Measurements from ENCODE around the gene SFXN3. TPM values are rescaled to one million over a fixed set of nuclear protein-coding genes. Genes with fewer than 3 reads are reported as not detected.

The SFXN3 gene
- total and polyA plus RNA-seq, 2 donors = 29.9 to 34.7 TPM

DNA sequence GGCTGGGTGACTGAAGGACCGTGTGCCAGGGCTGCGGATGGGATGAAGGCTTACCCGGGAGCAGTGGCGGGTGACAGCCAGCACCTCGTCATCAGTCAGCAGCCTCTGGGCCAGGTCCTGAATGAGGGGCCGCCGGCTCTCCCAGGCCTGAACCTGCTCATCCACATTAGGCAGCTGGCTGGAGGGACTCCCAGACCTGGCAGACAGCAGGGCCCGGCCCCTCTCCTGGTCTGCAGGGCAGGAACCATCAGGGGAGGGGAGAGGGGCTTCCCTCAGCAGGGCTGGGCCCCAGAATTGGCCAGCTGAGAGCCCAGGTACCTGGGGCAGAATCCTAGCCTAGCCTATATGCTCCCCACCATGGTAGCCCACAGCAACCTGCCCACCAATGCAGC is 15.5 kb upstream of the SFXN3 start:
- Histone ChIP-seq H3K36me3 (ENCODE audit: insufficient read depth) (no peaks in the 10 kb centered on the region), H3K4me3 (ENCODE audit: low read depth, low read length) (no peak overlapping the region), H3K4me1 (ENCODE audit: insufficient read depth) (no peaks in the 10 kb centered on the region), H3K27ac (ENCODE audit: low read depth) (no peak overlapping the region)
- DNase-seq (ENCODE audit: extremely low spot score) = no peak
- 78% methylated on average over 8 of the region's 8 CpGs for WGBS

DNA sequence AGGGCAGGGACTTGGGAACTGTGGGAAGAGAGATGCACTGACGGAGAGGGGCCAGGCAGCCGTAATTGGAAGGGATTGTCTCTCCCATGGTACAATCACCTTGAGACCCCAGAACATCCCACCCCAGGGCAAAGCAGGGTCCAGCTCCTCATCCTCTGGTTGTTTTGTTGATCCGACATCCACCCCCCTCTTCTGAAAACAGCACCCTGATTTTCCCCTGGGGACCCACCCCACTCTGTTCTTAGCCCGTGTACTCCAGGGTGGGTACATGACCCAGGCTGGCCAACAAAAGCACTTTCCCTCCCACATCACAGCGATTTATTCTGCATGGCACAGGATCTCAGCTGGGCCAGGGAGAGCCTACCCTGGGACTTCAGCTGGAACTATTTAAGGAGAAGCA is 14.2 kb upstream of the SFXN3 start:
- Histone ChIP-seq H3K4me3 (ENCODE audit: low read depth, low read length) (no peak overlapping the region), H3K27ac (ENCODE audit: low read depth) (no peak overlapping the region), H3K4me1 (ENCODE audit: insufficient read depth) (no peaks in the 10 kb centered on the region), H3K36me3 (ENCODE audit: insufficient read depth) (no peaks in the 10 kb centered on the region)
- WGBS = 65% methylated on average over 5 of the region's 5 CpGs
- no peak for DNase-seq (ENCODE audit: extremely low spot score)

DNA sequence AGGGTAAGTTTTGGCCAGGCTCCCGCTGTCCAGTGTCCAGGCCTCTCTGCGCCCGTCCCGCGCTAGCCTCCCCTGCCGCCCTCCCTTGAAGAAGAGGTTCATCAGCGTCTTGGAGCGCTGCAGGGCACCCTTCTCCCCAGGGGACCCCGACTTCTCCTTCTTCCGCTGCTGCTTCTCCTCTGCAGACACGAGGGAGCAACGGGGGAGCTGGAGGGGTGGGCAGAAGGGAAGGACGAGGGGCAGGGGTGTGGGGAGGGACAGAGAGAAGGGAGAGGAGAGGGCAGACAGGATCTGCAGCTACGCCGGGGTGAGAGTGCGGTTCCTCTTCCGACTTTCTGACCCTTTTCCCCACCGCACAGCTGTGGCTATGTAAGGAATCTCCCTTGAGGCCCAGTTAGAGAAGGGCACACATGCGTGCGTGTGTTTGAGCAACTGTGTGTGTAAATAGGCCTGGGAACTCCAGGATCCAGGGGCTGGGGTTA is 12.9 kb upstream of the SFXN3 start:
- Histone ChIP-seq H3K36me3 (ENCODE audit: insufficient read depth) (no peaks in the 10 kb centered on the region), H3K4me1 (ENCODE audit: insufficient read depth) (no peaks in the 10 kb centered on the region), H3K4me3 (ENCODE audit: low read depth, low read length) (no peak overlapping the region), H3K27ac (ENCODE audit: low read depth) (no peak overlapping the region)
- no peak for DNase-seq (ENCODE audit: extremely low spot score)
- WGBS = 59% methylated on average over 20 of the region's 20 CpGs

DNA sequence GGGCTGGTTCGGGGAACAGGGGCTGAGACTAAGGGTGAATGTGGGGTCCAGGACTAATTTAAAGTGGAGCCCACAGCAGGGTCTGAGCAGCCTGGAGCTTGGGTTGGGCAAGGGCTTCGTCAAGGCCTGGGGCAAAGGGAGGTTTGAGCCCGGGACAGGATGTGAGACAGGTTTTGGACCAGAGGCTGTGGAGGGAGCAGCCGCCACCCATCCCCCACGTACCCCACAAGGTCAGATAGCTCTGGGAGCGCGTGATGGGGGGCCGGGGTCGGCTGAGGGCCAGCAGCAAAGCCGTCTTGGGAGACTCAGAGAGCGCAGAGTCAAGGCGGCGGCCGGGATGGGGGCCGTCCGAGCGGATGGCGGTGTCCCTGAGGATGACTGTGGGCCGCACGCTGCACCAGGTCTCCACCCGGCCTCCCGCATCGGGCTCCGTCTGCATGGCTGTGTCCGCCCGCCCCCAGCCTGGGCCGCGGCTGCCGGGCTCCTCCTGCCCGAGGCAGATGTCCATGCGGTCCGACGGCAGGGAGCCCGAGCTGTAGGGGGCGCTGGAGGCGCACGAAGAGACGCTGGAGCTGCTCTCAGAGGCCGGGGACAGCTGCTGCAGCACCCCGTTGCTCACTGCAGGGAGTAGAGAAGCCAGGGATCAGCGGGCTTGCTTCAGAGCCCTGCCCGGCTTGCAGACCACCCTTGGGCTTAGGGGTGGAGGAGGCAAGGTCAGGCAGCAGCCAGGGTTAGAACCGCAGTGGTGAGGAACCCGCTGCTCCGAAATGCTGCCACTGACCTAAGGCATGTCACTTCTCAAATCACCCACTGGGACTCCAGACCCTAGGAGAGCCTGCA is 12.2 kb upstream of the SFXN3 start:
- Histone ChIP-seq H3K36me3 (ENCODE audit: insufficient read depth) (no peaks in the 10 kb centered on the region), H3K27ac (ENCODE audit: low read depth) (no peak overlapping the region), H3K4me1 (ENCODE audit: insufficient read depth) (no peaks in the 10 kb centered on the region), H3K4me3 (ENCODE audit: low read depth, low read length) (no peak overlapping the region)
- WGBS = 19% methylated on average over 45 of the region's 45 CpGs
- no peak for DNase-seq (ENCODE audit: extremely low spot score)

DNA sequence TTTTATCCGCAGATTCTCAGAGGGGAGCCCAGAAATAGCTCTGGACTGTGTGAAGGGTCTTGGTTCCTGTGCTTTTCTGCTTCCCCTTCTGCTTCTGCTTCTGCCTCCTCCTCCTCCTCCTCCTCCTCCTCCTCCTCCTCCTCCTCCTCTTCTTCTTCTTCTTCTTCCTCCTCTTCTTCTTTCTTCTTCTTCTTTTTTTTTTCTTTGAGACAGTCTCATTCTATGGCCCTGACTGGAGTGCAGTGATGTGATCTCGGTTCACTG is 11.7 kb upstream of the SFXN3 start:
- Histone ChIP-seq H3K4me3 (ENCODE audit: low read depth, low read length) (no peak overlapping the region), H3K4me1 (ENCODE audit: insufficient read depth) (no peaks in the 10 kb centered on the region), H3K36me3 (ENCODE audit: insufficient read depth) (no peaks in the 10 kb centered on the region), H3K27ac (ENCODE audit: low read depth) (no peak overlapping the region)
- no peak for DNase-seq (ENCODE audit: extremely low spot score)
- WGBS = 65% methylated on average over 2 of the region's 2 CpGs

DNA sequence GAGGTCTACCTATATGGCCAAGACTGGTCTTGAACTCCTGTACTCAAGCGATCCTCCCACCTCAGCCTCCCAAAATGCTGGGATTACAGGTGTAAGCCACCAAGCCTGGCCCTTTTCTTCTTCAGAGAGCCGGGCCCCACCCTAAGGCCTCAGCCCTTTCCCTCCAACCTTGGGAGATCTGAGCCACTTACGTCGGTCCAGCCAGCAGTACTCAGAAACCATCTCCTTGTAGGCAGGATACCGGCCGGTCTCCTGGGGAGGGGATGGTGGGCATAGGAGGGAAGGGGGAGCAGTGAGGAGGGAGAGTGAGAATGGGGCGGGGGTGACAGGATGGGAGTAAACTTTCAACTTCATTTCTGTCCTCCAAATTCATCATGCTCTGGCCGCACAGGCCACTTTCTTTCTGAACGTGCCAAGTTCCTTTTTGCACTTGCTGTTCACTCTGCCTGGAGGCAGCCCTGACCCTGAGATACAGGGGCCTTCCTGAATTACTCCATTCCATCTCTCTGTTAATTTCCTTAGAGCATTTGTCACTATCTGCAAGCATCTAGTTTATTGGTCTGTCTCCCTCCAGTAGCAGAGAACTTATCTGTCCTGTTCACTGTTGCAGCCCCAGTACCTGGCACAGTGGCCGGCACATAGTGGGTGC is 10.5 kb upstream of the SFXN3 start:
- Histone ChIP-seq H3K4me3 (ENCODE audit: low read depth, low read length) (no peak overlapping the region), H3K36me3 (ENCODE audit: insufficient read depth) (no peaks in the 10 kb centered on the region), H3K27ac (ENCODE audit: low read depth) (no peak overlapping the region), H3K4me1 (ENCODE audit: insufficient read depth) (no peaks in the 10 kb centered on the region)
- 81% methylated on average over 10 of the region's 10 CpGs for WGBS
- DNase-seq (ENCODE audit: extremely low spot score) = no peak

DNA sequence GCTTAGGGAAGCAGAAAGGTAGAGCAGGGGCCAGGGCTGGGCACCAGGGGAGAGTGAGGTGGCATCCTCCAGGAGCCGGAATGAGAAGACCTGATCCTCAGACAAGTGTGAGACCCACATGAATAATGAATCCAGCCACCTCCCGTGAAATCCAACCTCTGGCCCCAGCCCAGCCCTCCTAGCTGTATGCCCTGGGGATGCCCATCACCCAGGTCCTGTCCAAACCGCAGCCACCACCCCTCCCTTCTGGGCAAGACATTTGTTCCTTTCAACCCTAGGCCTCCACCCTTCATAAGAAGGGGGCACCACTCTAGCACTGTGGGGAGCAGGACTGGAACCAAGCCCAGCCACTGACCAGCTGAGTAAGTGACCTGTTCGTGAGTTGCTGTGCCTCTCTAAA is 9.8 kb upstream of the SFXN3 start:
- H3K36me3 ChIP-seq (ENCODE audit: insufficient read depth) = no peaks in the 10 kb centered on the region

DNA sequence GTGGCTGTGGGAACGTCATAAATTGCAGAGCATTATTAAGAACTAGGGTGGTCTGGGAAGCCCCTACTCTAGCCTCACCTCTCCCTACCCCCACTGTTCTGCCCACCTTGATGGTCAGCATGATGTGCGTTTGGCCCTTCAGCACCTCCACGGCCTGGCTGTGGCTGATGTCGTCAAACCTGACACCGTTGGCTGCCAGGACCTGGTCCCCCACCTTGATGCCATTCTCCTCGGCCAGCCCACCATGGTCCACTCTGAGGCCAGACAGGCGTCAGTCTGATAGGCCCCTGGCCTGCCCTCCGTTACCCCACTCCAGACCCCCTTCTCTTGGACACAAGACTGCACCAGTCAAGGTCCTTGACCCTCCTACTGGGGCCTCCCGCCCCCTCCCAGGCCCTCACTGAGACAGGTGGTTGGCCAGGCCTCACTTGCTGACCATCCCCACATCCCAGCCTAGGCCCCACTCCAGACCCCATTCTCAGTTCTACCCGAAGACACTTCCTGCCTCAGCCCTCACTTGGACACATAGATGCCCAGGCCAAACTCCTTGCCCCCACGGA is 9.3 kb upstream of the SFXN3 start:
- no peak for DNase-seq (ENCODE audit: extremely low spot score)
- Histone ChIP-seq H3K4me3 (ENCODE audit: low read depth, low read length) (no peak overlapping the region), H3K4me1 (ENCODE audit: insufficient read depth) (no peaks in the 10 kb centered on the region), H3K36me3 (ENCODE audit: insufficient read depth) (no peaks in the 10 kb centered on the region), H3K27ac (ENCODE audit: low read depth) (no peak overlapping the region)
- 84% methylated on average over 11 of the region's 11 CpGs for WGBS

More for the DNA sequence above, 9.8 kb upstream of the SFXN3 start:
- no peak for DNase-seq (ENCODE audit: extremely low spot score)
- Histone ChIP-seq H3K4me3 (ENCODE audit: low read depth, low read length) (no peak overlapping the region), H3K27ac (ENCODE audit: low read depth) (no peak overlapping the region), H3K4me1 (ENCODE audit: insufficient read depth) (no peaks in the 10 kb centered on the region)
- WGBS = 86% methylated on average over 4 of the region's 4 CpGs

DNA sequence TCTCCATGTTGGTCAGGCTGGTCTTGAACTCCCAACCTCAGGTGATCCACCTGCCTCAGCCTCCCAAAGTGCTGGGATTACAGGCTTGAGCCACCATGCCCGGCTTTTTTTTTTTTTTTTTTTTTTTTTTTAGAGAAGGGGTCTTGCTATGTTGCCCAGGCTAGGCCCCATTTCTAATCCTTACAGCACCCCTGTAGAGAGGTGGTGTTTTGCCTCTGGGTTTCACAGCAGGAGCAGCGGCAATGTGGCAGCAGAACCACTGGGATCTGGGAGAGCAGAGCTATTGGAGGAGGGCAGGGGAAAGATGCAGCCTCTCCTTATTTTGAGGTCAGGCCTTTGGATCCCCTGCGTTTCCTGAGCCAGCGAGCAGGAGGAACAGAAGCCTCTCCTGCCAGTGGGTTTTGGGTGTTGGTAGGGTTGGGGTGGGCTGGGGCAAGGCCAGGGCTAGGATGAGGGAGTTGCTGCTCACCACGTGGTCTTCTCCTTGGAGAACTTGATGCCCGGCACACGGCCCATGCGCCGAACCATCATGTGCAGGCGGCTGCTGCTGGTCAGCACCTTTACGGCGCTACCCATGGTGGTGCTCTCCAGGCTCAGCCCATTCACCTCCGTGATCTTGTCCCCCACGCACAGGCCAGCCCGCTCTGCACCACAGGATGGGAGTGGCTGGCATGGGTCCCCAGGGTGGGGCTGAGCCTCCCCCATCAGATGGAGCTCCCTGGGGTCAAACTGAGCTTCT is 7.9 kb upstream of the SFXN3 start:
- Histone ChIP-seq H3K4me1 (ENCODE audit: insufficient read depth) (no peaks in the 10 kb centered on the region), H3K36me3 (ENCODE audit: insufficient read depth) (no peaks in the 10 kb centered on the region), H3K4me3 (ENCODE audit: low read depth, low read length) (no peak overlapping the region), H3K27ac (ENCODE audit: low read depth) (no peak overlapping the region)
- DNase-seq (ENCODE audit: extremely low spot score) = no peak
- 92% methylated on average over 15 of the region's 15 CpGs for WGBS

DNA sequence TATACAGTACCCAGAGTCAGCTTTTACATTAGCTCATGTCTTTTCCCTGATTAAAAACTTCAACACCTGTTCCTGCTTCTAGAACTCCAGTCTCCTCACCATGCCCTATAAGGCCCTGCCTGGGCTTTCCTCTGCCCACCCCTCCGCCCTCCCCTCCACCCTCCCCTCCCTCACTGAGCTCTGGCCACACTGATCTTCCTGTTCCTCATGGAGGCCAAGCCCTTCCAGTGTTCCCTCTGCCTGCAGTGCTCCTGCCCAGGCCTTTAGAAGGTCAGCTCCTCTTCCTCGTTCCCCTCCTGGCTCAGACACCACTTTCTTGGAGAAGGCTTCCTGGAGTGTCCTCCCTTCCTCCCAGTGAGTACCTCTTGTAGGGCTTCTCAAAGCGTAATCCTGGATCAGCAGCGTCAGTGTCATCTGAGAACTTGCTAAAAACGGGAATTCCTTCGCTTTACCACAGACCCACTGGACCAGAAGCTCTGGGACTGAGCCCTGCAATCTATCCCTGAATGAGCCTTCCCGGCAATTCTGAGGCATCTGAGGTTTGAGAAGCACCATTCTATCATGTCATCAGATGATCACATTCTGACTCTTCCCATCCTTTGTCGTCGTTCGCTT is 3.8 kb upstream of the SFXN3 start:
- no peak overlapping the region for H3K4me3 ChIP-seq (ENCODE audit: low read depth, low read length)
- WGBS = 67% methylated on average over 10 of the region's 10 CpGs
- no peak overlapping the region for H3K27ac ChIP-seq (ENCODE audit: low read depth)
- no peak for DNase-seq (ENCODE audit: extremely low spot score)
- H3K36me3 ChIP-seq (ENCODE audit: insufficient read depth) = no peaks in the 10 kb centered on the region
- no peaks in the 10 kb centered on the region for H3K4me1 ChIP-seq (ENCODE audit: insufficient read depth)

DNA sequence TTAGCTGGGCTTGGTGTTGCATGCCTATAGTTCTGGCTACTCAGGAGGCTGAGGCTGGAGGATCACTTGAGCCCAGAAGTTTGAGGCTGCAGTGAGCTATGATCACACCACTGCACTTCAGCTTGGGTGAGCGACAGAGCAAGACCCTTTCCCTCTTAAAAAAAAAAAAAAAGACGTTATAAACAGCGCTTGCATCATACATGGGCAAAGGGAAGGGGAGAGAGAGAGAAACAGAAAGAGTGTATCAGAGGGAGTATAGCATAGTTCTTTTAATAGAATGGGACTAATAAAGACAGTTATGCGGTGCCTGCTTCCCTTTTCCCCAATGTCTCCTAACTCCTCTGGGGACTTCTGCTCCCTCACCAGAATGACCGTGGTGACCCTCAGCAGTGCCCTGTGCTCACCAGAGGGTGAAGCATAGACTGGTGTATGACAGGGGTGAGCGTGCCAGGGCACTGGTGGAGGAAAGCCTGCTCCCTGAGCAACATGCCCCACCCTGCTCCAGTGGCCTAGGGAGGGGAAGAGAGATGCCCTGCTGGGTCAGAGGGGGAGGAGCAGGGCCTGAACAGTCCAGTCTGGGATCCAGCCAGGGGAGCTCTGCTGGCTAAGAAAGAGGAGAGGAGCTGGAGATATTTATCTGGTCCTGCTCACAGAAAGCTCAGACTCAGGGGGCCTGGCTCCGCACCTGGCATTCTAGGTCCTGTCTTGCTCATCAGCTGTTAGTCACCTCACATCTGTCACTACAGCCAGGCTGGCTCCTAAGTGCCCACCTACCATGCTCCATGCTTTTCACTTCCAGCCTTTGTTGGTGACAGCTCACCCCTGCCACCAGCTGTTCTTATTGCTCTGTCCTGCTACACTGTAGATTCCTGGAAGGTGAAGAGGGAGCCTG is 2.3 kb upstream of the SFXN3 start:
- no peaks in the 10 kb centered on the region for H3K36me3 ChIP-seq (ENCODE audit: insufficient read depth)
- H3K27ac ChIP-seq (ENCODE audit: low read depth) = no peak overlapping the region
- no peak overlapping the region for H3K4me3 ChIP-seq (ENCODE audit: low read depth, low read length)
- WGBS = 63% methylated on average over 7 of the region's 7 CpGs
- DNase-seq (ENCODE audit: extremely low spot score) = no peak
- no peaks in the 10 kb centered on the region for H3K4me1 ChIP-seq (ENCODE audit: insufficient read depth)

DNA sequence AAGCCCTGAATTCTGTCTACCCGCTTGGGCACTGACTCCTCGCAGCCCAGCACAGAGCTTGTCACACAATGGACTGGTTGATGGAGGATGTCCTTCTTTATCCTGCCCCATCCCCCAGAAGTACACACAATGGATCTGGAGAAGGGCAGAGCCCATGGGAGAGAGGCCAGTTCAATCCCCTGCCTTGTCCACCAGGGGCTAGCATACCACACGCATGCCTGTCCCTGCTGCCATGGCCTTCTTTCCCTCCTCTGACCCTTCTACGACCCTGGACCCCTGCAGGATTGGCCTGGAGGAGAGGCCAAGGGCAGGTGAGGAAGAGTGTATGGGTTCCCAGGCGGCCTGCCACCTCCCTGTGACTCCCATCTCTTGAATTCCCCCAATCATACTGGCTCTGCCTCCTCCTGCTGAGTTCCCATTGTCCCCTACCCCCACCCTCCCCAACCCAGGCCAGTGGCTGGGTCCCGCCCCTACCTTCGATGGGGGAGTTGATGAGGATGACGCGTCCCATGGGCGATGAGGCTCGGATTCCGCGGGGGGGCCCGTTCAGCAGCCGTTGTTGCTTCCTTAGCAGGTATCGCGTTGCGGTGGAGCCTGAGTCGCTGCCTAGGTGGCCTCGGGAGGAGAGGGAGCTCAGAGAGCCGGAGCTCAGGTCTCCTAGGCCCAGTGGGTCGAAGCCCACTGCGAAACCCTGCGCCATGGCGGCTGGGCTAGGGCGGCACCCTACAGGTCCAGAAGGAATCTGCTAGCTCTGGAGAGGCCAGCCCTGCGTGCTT is 1.3 kb upstream of the SFXN3 start:
- no peak overlapping the region for H3K27ac ChIP-seq (ENCODE audit: low read depth)

More for the DNA sequence above, 1.3 kb upstream of the SFXN3 start:
- no peak overlapping the region for H3K4me3 ChIP-seq (ENCODE audit: low read depth, low read length)
- 59% methylated on average over 27 of the region's 27 CpGs for WGBS
- DNase-seq (ENCODE audit: extremely low spot score) = no peak
- H3K4me1 ChIP-seq (ENCODE audit: insufficient read depth) = no peaks in the 10 kb centered on the region
- H3K36me3 ChIP-seq (ENCODE audit: insufficient read depth) = no peaks in the 10 kb centered on the region

Data from urinary bladder (tissue), 4 donors.